Measurements from ENCODE around the gene XRCC3.

- TF ChIP-seq POLR2A (IDR thresholded peaks at IDR 0.05) (no peak), CTCF (IDR thresholded peaks at IDR 0.05) (no peak)
Measured at GRCh38 chr14:103753774-103754173, 38.5 kb upstream of the XRCC3 start.
